Karpas-422 (cell line): Measurements from ENCODE around the gene TSHZ2. TPM values are rescaled to one million over a fixed set of nuclear protein-coding genes. Genes with fewer than 3 reads are reported as not detected.

Experiments used
- DNase-seq: peaks from one replicate; pipeline ENCODE4 v3.0.0-alpha.2; 2015
- H2AFZ ChIP-seq: fragments of 200-600 bp; sonication (generic); 2 replicates; pipeline ENCODE4 v1.6.1; 2014; ENCODE audit warnings: antibody characterized with exemption, low read length, mixed read lengths
- H3K27ac ChIP-seq: fragments of 200-600 bp; sonication (generic); 2 replicates; pipeline ENCODE4 v1.5.1; 2014; ENCODE audit warnings: mild to moderate bottlenecking, low read length, moderate library complexity
- H3K27me3 ChIP-seq: fragments of 200-600 bp; sonication (generic); 2 replicates; pipeline ENCODE4 v1.6.1; 2014; ENCODE audit warnings: low read length, mixed read lengths
- H3K36me3 ChIP-seq: fragments of 200-600 bp; sonication (generic); 2 replicates; pipeline ENCODE4 v1.6.1; 2014; ENCODE audit warnings: low read length, mixed read lengths; ENCODE audit not compliant: insufficient read depth
- H3K4me1 ChIP-seq: fragments of 200-600 bp; sonication (generic); 2 replicates; pipeline ENCODE4 v1.6.1; 2014; ENCODE audit warnings: mild to moderate bottlenecking, low read length, mixed read lengths
- H3K4me2 ChIP-seq: fragments of 200-600 bp; sonication (generic); 2 replicates; pipeline ENCODE4 v1.6.1; 2014; ENCODE audit warnings: low read length, low read depth, mild to moderate bottlenecking; ENCODE audit not compliant: poor library complexity, severe bottlenecking
- H3K4me3 ChIP-seq: fragments of 200-600 bp; sonication (generic); 2 replicates; pipeline ENCODE4 v1.5.1; 2014; ENCODE audit warnings: mild to moderate bottlenecking, antibody characterized with exemption, low read length, mixed read lengths
- H3K79me2 ChIP-seq: fragments of 200-600 bp; sonication (generic); 2 replicates; pipeline ENCODE4 v1.6.1; 2014; ENCODE audit warnings: mild to moderate bottlenecking, low read length, mixed read lengths
- H3K9ac ChIP-seq: fragments of 200-600 bp; sonication (generic); 2 replicates; pipeline ENCODE4 v1.6.0; 2014; ENCODE audit warnings: low read length
- H3K9me2 ChIP-seq: fragments of 200-600 bp; sonication (generic), shearing (Covaris generic); replicated peaks from 2 replicates; pipeline ENCODE4 v1.6.0; 2014; ENCODE audit warnings: mild to moderate bottlenecking, low read length, moderate library complexity; ENCODE audit not compliant: insufficient read depth
- H3K9me3 ChIP-seq: fragments of 300-700, 200-600 bp; sonication (generic); 2 replicates; pipeline ENCODE4 v1.6.1; 2014; ENCODE audit warnings: low read length, mixed read lengths
- H4K20me1 ChIP-seq: fragments of 200-600 bp; sonication (generic); 2 replicates; pipeline ENCODE4 v1.6.1; 2014; ENCODE audit warnings: mild to moderate bottlenecking, antibody characterized with exemption, low read length, low read depth; ENCODE audit not compliant: insufficient read depth
- total RNA-seq: library from RNA; depleted of rRNA; stranded (reverse); fragments of >200 nt; shearing (Covaris generic); gene quantifications from 2 replicates; pipeline ENCODE4 v1.2.3, GENCODE V29; 2014; ENCODE audit warnings: low replicate concordance

The TSHZ2 gene
- total RNA-seq, 1 experiment from 2014 or later: not detected

DNA sequence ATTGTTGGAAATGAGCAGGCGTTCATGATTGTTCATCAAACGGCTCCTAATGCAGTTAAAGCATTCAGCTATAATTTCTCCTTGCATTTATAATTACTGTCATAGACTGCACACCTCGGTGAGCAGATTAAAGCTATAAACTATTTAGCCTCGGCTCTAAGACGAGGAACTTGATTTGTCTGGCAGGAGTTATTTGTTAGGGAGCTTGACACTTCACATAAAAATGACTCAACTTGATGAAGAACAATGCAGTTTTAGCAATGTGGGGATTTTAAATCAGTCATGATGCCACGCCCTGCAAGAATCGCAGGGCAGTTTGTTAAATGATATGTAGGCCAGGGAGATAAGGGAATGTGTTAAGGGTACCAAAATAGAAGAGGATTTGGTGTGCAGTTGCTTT, 290.2 kb downstream of the TSHZ2 start:
- Histone ChIP-seq H2AFZ (no peak overlapping the region), H3K4me1 (no peaks in the 10 kb centered on the region), H3K79me2 (no peaks in the 10 kb centered on the region), H4K20me1 (no peaks in the 10 kb centered on the region), H3K9me2 (no peaks in the 10 kb centered on the region), H3K36me3 (no peaks in the 10 kb centered on the region), H3K4me2 (no peak overlapping the region), H3K27ac (no peak overlapping the region), H3K4me3 (no peak overlapping the region), H3K27me3 (no peaks in the 10 kb centered on the region), H3K9ac (no peak overlapping the region), H3K9me3 (peaks cover 13% of the 10 kb centered on the region)
- no peak for DNase-seq

DNA sequence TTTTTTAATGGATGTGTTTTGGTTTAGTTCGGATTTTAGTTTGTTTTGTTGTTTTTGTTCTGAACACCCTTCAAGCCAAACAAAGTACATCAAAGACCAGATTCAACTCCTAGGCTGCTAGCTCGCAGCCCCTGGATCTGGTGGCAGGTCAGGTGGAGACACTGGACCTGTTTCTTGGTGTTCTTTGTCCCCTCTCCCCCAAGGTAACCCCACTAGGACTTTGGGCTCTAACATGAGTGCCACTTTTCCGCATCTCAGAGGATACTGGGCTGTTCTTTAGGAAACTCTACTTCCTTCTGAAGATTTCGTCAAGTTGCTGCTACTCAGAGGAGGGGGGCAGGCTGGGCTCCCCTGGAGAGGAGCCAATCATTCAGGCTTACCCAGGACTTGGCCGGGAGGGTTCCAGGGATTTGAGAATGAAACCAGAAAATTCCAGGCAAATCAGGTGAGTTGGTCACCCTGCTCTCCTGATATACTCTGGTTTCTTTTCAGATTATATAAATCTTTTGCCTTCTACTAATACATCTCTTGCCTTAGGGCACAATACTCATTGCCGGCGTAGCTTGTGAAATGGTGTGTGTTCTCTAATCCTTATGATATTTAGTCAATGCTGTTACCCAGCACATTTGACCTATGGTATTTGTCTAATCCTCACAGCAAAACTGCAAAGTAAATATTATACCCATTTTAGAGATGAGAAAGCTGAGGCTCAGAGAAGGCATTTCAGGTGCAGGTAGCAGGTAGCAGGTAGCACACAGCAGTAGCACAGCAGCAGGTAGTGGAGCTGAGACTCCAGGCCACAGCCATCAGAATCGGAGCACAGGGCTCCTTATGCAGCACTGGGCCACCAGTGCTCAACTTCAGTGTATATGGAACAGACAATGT, 291.6 kb downstream of the TSHZ2 start:
- H3K79me2 ChIP-seq: no peaks in the 10 kb centered on the region
- no peaks in the 10 kb centered on the region for H3K27me3 ChIP-seq
- no peaks in the 10 kb centered on the region for H3K36me3 ChIP-seq
- no peaks in the 10 kb centered on the region for H3K9me2 ChIP-seq
- DNase-seq: no peak
- no peak overlapping the region for H2AFZ ChIP-seq
- no peak overlapping the region for H3K9ac ChIP-seq
- no peak overlapping the region for H3K4me3 ChIP-seq
- peaks cover 9% of the 10 kb centered on the region for H3K9me3 ChIP-seq
- no peaks in the 10 kb centered on the region for H3K4me1 ChIP-seq
- H3K4me2 ChIP-seq: no peak overlapping the region
- H3K27ac ChIP-seq: no peak overlapping the region
- H4K20me1 ChIP-seq: no peaks in the 10 kb centered on the region

DNA sequence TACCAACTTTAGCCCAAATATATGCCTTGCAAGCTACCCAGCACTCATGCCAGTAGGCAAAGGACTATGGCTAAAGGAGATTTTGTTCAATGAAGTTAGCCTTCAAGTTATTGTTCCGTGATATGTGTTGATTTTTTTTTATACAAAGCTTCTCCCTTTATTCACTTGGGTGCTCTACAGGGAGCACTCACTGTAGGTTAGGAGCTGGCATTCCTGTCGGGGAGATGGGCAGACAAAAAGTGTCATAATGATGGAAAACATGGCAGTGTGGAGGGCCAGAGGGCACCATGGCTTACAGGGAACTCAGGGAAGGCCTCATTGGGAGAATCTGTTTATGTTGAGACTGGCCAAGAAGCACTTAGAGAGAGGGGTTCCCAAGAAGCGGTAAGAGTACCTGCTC, 292.4 kb downstream of the TSHZ2 start:
- Histone ChIP-seq H3K9ac (no peak overlapping the region), H3K27me3 (no peaks in the 10 kb centered on the region), H3K4me2 (no peak overlapping the region), H3K4me1 (no peaks in the 10 kb centered on the region), H3K4me3 (no peak overlapping the region), H3K9me2 (no peaks in the 10 kb centered on the region), H3K36me3 (no peaks in the 10 kb centered on the region), H3K9me3 (peaks cover 6% of the 10 kb centered on the region; the same call in 1 of the 2 replicates), H4K20me1 (no peaks in the 10 kb centered on the region), H3K79me2 (no peaks in the 10 kb centered on the region), H3K27ac (no peak overlapping the region), H2AFZ (no peak overlapping the region)
- no peak for DNase-seq

DNA sequence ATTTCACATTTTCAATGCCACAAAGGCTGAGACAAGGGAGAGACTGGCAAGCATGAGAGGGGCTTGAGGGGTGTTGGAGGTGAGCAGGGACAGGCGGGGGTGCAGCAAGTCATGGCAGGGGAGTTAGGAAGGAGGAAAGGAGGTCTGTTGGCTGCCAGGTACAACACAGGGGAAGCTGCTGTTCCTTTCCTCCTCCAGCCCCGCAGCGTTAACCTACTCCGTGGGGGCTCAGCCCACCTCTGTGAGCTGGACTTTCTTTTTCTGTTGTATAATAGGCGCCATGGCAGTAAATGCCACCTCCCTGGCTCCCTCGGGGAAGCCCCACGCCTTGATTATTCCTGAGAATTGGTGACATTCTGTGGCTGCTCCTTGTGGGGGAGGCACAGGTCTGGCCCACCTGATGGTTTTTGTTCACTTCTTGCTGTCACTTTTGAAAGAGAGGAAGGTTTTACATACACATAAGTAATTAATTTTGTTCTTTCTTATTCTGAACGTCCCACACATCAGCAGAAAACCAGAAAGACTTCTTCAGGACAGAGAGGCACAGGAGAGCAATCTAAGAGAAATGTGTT, 293.2 kb downstream of the TSHZ2 start:
- no peak overlapping the region for H3K4me3 ChIP-seq
- no peak overlapping the region for H3K27ac ChIP-seq
- no peaks in the 10 kb centered on the region for H3K9me2 ChIP-seq
- no peaks in the 10 kb centered on the region for H3K4me1 ChIP-seq
- no peaks in the 10 kb centered on the region for H3K79me2 ChIP-seq
- H3K9ac ChIP-seq: no peak overlapping the region
- DNase-seq: no peak
- no peaks in the 10 kb centered on the region for H4K20me1 ChIP-seq
- no peaks in the 10 kb centered on the region for H3K27me3 ChIP-seq
- H3K36me3 ChIP-seq: no peaks in the 10 kb centered on the region
- no peak overlapping the region for H2AFZ ChIP-seq
- H3K4me2 ChIP-seq: no peak overlapping the region
- peaks cover 3% of the 10 kb centered on the region; the same call in 1 of the 2 replicates for H3K9me3 ChIP-seq

DNA sequence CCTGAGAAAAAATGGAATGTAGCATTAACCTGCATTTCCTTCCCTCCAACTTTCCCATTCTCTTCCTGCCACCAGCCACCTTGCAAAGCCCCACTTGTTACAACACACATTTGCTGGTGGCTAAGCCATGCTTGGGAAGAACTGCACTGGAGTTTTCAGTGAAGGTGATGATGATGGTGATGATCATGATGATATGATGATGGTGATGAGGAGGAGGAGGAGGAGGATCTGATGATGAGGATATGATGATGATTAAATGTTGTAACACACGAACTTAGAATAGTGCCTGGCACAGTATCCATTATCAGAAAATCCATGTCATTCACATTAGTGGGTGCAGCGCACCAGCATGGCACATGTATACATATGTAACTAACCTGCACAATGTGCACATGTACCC, 297.2 kb downstream of the TSHZ2 start:
- no peak overlapping the region for H3K27ac ChIP-seq
- no peaks in the 10 kb centered on the region for H3K4me1 ChIP-seq
- H3K4me2 ChIP-seq: no peak overlapping the region
- no peak overlapping the region for H3K9ac ChIP-seq
- H3K27me3 ChIP-seq: no peaks in the 10 kb centered on the region
- no peak overlapping the region for H3K4me3 ChIP-seq
- no peak for DNase-seq
- H3K9me2 ChIP-seq: no peaks in the 10 kb centered on the region
- no peaks in the 10 kb centered on the region for H3K36me3 ChIP-seq
- H2AFZ ChIP-seq: no peak overlapping the region
- no peaks in the 10 kb centered on the region for H4K20me1 ChIP-seq
- H3K79me2 ChIP-seq: no peaks in the 10 kb centered on the region
- peaks cover 5% of the 10 kb centered on the region; the same call in 1 of the 2 replicates for H3K9me3 ChIP-seq

DNA sequence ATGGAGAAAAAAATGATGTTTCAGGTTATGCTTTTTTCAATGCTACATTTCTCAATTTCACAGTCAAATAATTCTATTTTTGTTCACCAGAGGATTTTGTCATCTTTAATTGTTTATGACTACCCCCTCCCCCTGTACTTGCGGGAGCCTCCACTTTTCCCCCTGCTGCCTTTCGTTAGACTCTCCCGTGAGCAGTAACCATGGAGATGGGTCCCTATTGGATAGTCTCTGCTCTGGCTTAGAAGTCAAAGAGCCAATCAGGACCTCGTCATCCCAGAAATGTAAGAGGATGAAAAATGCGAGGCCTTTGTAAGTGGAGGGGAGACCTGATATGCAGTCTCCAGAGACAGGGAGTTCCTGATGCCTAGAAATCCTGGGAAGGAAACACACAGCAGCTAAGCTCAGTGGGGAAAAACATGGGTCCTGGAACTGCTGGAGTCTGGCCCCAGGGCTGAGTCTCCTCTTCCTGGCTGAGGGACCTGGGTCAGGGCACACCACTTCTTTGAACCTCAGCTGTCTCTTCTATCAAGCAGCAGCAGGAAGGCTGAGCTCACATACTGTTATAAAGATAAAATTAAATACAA, 298.7 kb downstream of the TSHZ2 start:
- H3K4me1 ChIP-seq: no peaks in the 10 kb centered on the region
- no peaks in the 10 kb centered on the region for H3K79me2 ChIP-seq
- H3K4me3 ChIP-seq: no peak overlapping the region
- DNase-seq: no peak
- no peaks in the 10 kb centered on the region for H3K9me2 ChIP-seq
- H3K36me3 ChIP-seq: no peaks in the 10 kb centered on the region
- H3K9me3 ChIP-seq: peaks cover 8% of the 10 kb centered on the region; the same call in 1 of the 2 replicates
- H4K20me1 ChIP-seq: no peaks in the 10 kb centered on the region
- no peak overlapping the region for H3K4me2 ChIP-seq
- H3K27ac ChIP-seq: no peak overlapping the region
- H2AFZ ChIP-seq: no peak overlapping the region
- H3K27me3 ChIP-seq: no peaks in the 10 kb centered on the region
- H3K9ac ChIP-seq: no peak overlapping the region

DNA sequence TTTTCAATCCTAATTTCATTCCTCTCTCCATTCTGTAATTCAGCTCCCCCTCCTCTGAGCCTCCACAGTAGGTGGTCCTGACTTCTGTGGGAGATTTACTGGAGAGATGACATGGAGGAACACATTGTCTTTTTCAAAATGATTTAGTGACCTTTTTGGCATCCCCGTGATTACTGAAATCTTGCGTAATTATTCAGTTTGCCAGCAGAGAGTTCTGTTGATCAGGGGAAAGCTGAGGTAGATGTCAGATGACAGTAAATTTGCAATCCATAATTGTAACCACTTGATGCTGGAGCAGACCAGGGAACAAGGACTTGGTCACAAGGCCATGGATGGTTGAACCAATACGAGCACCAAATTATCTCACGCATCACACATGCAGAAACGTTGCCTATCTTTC, 302.2 kb downstream of the TSHZ2 start:
- no peak for DNase-seq
- Histone ChIP-seq H3K9me3 (peaks cover 17% of the 10 kb centered on the region), H3K27me3 (no peaks in the 10 kb centered on the region), H3K27ac (no peak overlapping the region), H3K9me2 (no peaks in the 10 kb centered on the region), H4K20me1 (no peaks in the 10 kb centered on the region), H3K4me3 (no peak overlapping the region), H3K9ac (no peak overlapping the region), H2AFZ (no peak overlapping the region), H3K4me2 (no peak overlapping the region), H3K79me2 (no peaks in the 10 kb centered on the region), H3K36me3 (no peaks in the 10 kb centered on the region), H3K4me1 (no peaks in the 10 kb centered on the region)

DNA sequence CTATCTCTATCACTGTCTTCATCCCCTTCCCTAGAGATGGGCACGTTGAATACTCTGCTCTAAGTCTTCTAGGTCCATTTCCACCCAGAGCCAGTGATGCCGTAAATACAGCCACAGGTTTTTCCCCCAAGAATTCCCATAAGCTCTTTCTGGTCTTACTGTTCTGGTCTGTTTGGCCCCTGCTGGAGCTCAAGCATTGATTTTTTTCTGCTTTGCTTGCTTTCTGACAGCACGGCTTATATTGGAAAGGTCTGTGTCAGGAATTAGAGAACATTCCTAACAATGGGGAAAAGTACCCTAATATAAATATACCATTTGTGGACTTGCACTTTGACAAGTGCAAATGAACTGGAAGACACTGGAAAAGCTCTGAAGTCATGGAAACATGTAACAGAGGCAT, 302.6 kb downstream of the TSHZ2 start:
- Histone ChIP-seq H3K36me3 (no peaks in the 10 kb centered on the region), H3K9me3 (peaks cover 19% of the 10 kb centered on the region), H4K20me1 (no peaks in the 10 kb centered on the region), H3K9me2 (no peaks in the 10 kb centered on the region), H3K27ac (no peak overlapping the region), H3K79me2 (no peaks in the 10 kb centered on the region), H3K4me3 (no peak overlapping the region), H3K4me2 (no peak overlapping the region), H3K4me1 (no peaks in the 10 kb centered on the region), H2AFZ (no peak overlapping the region), H3K9ac (no peak overlapping the region), H3K27me3 (no peaks in the 10 kb centered on the region)
- no peak for DNase-seq
